ENCODE measurements around the gene FAM174B.

The FAM174B gene

GRCh38 chr15:92690395-92690794, 34.8 kb upstream of the FAM174B start:
- Histone ChIP-seq H3F3A (ENCODE audit: insufficient read depth, low read length) (no peaks in the 10 kb centered on the region), H3K79me2 (ENCODE audit: low read length) (no peaks in the 10 kb centered on the region), H3K27ac (ENCODE audit: low read length) (no peak overlapping the region), H3K9ac (ENCODE audit: low read length) (no peak overlapping the region), H3K4me2 (ENCODE audit: low read depth, low read length) (no peak overlapping the region), H3K36me3 (replicated peaks; ENCODE audit: insufficient read depth, low read length) (no peaks in the 10 kb centered on the region), H3K4me3 (ENCODE audit: low read length) (no peak overlapping the region), H3K9me3 (replicated peaks; ENCODE audit: insufficient read depth, low read length) (no peaks in the 10 kb centered on the region), H4K20me1 (ENCODE audit: insufficient read depth, low read length) (no peaks in the 10 kb centered on the region), H2AFZ (ENCODE audit: low read length) (no peak overlapping the region), H3K9me2 (replicated peaks; ENCODE audit: insufficient read depth, low read length) (no peaks in the 10 kb centered on the region), H3K27me3 (replicated peaks; ENCODE audit: insufficient read depth, low read length) (no peaks in the 10 kb centered on the region), H3K4me1 (ENCODE audit: low read length) (no peaks in the 10 kb centered on the region)
- TF ChIP-seq EZH2 (optimal IDR thresholded peaks at IDR 0.05; ENCODE audit: low read depth, low read length): no peak
- DNase-seq: no peak

GRCh38 chr15:92687746-92688145, 32.2 kb upstream of the FAM174B start:
- Histone ChIP-seq H3F3A (ENCODE audit: insufficient read depth, low read length) (no peaks in the 10 kb centered on the region), H3K9me3 (replicated peaks; ENCODE audit: insufficient read depth, low read length) (no peaks in the 10 kb centered on the region), H2AFZ (ENCODE audit: low read length) (no peak overlapping the region), H3K4me3 (ENCODE audit: low read length) (no peak overlapping the region), H3K27me3 (replicated peaks; ENCODE audit: insufficient read depth, low read length) (no peaks in the 10 kb centered on the region), H3K36me3 (replicated peaks; ENCODE audit: insufficient read depth, low read length) (no peaks in the 10 kb centered on the region), H3K9me2 (replicated peaks; ENCODE audit: insufficient read depth, low read length) (no peaks in the 10 kb centered on the region), H3K4me2 (ENCODE audit: low read depth, low read length) (no peak overlapping the region), H3K27ac (ENCODE audit: low read length) (no peak overlapping the region), H3K79me2 (ENCODE audit: low read length) (no peaks in the 10 kb centered on the region), H3K4me1 (ENCODE audit: low read length) (no peaks in the 10 kb centered on the region), H4K20me1 (ENCODE audit: insufficient read depth, low read length) (no peaks in the 10 kb centered on the region), H3K9ac (ENCODE audit: low read length) (no peak overlapping the region)
- TF ChIP-seq EZH2phosphoT487 (IDR thresholded peaks at IDR 0.05; ENCODE audit: low read length): no peak
- TF ChIP-seq CTCF (IDR thresholded peaks at IDR 0.05; ENCODE audit: low read length): no peak
- TF ChIP-seq EZH2 (optimal IDR thresholded peaks at IDR 0.05; ENCODE audit: low read depth, low read length): no peak
- no peak for DNase-seq

- H2AFZ ChIP-seq (ENCODE audit: low read length): no peak overlapping the region
- H3K9ac ChIP-seq (ENCODE audit: low read length): no peak overlapping the region
- no peaks in the 10 kb centered on the region for H3K9me3 ChIP-seq (replicated peaks; ENCODE audit: insufficient read depth, low read length)
- H3K36me3 ChIP-seq (replicated peaks; ENCODE audit: insufficient read depth, low read length): no peaks in the 10 kb centered on the region
- H3K79me2 ChIP-seq (ENCODE audit: low read length): no peaks in the 10 kb centered on the region
- H3F3A ChIP-seq (ENCODE audit: insufficient read depth, low read length): no peaks in the 10 kb centered on the region
- no peak for TF ChIP-seq EZH2phosphoT487 (IDR thresholded peaks at IDR 0.05; ENCODE audit: low read length)
- no peaks in the 10 kb centered on the region for H3K9me2 ChIP-seq (replicated peaks; ENCODE audit: insufficient read depth, low read length)
- no peak for DNase-seq
- no peak overlapping the region for H3K4me3 ChIP-seq (ENCODE audit: low read length)
- H3K27ac ChIP-seq (ENCODE audit: low read length): no peak overlapping the region
- no peaks in the 10 kb centered on the region for H3K27me3 ChIP-seq (replicated peaks; ENCODE audit: insufficient read depth, low read length)
- H4K20me1 ChIP-seq (ENCODE audit: insufficient read depth, low read length): no peaks in the 10 kb centered on the region
- H3K4me1 ChIP-seq (ENCODE audit: low read length): no peaks in the 10 kb centered on the region
- no peak overlapping the region for H3K4me2 ChIP-seq (ENCODE audit: low read depth, low read length)
Measured at GRCh38 chr15:92687195-92687602, 31.6 kb upstream of the FAM174B start.

- Histone ChIP-seq H3K4me3 (ENCODE audit: low read length) (no peak overlapping the region), H3K27me3 (replicated peaks; ENCODE audit: insufficient read depth, low read length) (no peaks in the 10 kb centered on the region), H3K27ac (ENCODE audit: low read length) (no peak overlapping the region), H3F3A (ENCODE audit: insufficient read depth, low read length) (no peaks in the 10 kb centered on the region), H3K79me2 (ENCODE audit: low read length) (no peaks in the 10 kb centered on the region), H3K4me1 (ENCODE audit: low read length) (no peaks in the 10 kb centered on the region), H2AFZ (ENCODE audit: low read length) (no peak overlapping the region), H3K9me3 (replicated peaks; ENCODE audit: insufficient read depth, low read length) (no peaks in the 10 kb centered on the region), H3K9me2 (replicated peaks; ENCODE audit: insufficient read depth, low read length) (no peaks in the 10 kb centered on the region), H3K4me2 (ENCODE audit: low read depth, low read length) (no peak overlapping the region), H4K20me1 (ENCODE audit: insufficient read depth, low read length) (no peaks in the 10 kb centered on the region), H3K36me3 (replicated peaks; ENCODE audit: insufficient read depth, low read length) (no peaks in the 10 kb centered on the region), H3K9ac (ENCODE audit: low read length) (no peak overlapping the region)
- no peak for DNase-seq
- TF ChIP-seq EZH2 (optimal IDR thresholded peaks at IDR 0.05; ENCODE audit: low read depth, low read length) (no peak), EZH2phosphoT487 (IDR thresholded peaks at IDR 0.05; ENCODE audit: low read length) (no peak), CTCF (IDR thresholded peaks at IDR 0.05; ENCODE audit: low read length) (peak; percentile 60)
Measured at GRCh38 chr15:92683511-92683834, 27.9 kb upstream of the FAM174B start.

Data from MM.1S (cell line).